OCI-LY7 (cell line): ENCODE measurements around the gene ANAPC16. TPM values are rescaled to one million over a fixed set of nuclear protein-coding genes. Genes with fewer than 3 reads are reported as not detected.
"Not testable (repeated sequence)": the region's sequence is repeated elsewhere in the genome, so short reads cannot be mapped to it uniquely, and the experiment has no call there.

ENCODE experiments used
- BruUV-seq: library from RNA; stranded (reverse); fragments of 400-500 nt; replicated peaks from 2 replicates; lab custom pipeline; 2021; lab: Mats Ljungman, UMichigan
- CTCF ChIA-PET: fragments of 300-600 bp; sonication (Branson Sonifier 250); formaldehyde crosslinking; loops from one replicate; lab custom pipeline; 2022; ENCODE audit warnings: antibody characterized with exemption; ENCODE audit not compliant: unreplicated experiment; lab: Charles Lee
- POLR2A ChIA-PET: fragments of 300-600 bp; sonication (Branson Sonifier 250); formaldehyde crosslinking; loops from one replicate; lab custom pipeline; 2022; ENCODE audit warnings: antibody characterized with exemption; lab: Charles Lee
- DNase-seq: peaks from one replicate; pipeline ENCODE4 v3.0.0-alpha.2; 2015; ENCODE audit warnings: low spot score
- H2AFZ ChIP-seq: fragments of 200-600 bp; sonication (generic), shearing (Covaris generic); 2 replicates; pipeline ENCODE4 v1.6.1; 2014; ENCODE audit warnings: mild to moderate bottlenecking, antibody characterized with exemption, low read length, moderate library complexity
- H3K27ac ChIP-seq: fragments of 200-600 bp; sonication (generic); 2 replicates; pipeline ENCODE4 v1.5.1; 2014; ENCODE audit warnings: mixed run types, low read depth, mild to moderate bottlenecking, moderate library complexity, low read length, inconsistent platforms; ENCODE audit not compliant: poor library complexity, severe bottlenecking
- H3K36me3 ChIP-seq: fragments of 200-600 bp; sonication (generic); 2 replicates; pipeline ENCODE4 v1.6.1; 2014; ENCODE audit warnings: mild to moderate bottlenecking, antibody characterized with exemption, low read length, moderate library complexity, mixed read lengths; ENCODE audit not compliant: insufficient read depth
- H3K4me1 ChIP-seq: fragments of 200-600 bp; sonication (generic); 2 replicates; pipeline ENCODE4 v1.5.1; 2014; ENCODE audit warnings: mild to moderate bottlenecking, low read length; ENCODE audit not compliant: insufficient read depth, poor library complexity, severe bottlenecking
- H3K4me2 ChIP-seq: fragments of 200-600 bp; sonication (generic); 2 replicates; pipeline ENCODE4 v1.6.1; 2014; ENCODE audit warnings: mild to moderate bottlenecking, low read length
- H3K4me3 ChIP-seq: fragments of 200-600 bp; sonication (generic); 2 replicates; pipeline ENCODE4 v1.5.1; 2014; ENCODE audit warnings: mild to moderate bottlenecking, low read depth, low read length; ENCODE audit not compliant: poor library complexity, severe bottlenecking
- H3K79me2 ChIP-seq: fragments of 200-600 bp; sonication (generic); 2 replicates; pipeline ENCODE4 v1.6.1; 2016; ENCODE audit warnings: low read depth, mild to moderate bottlenecking, low read length, moderate library complexity, mixed read lengths; ENCODE audit not compliant: insufficient read depth
- H3K9me2 ChIP-seq: fragments of 200-600 bp; sonication (generic); 2 replicates; pipeline ENCODE4 v1.6.1; 2016; ENCODE audit warnings: mild to moderate bottlenecking, low read length, mixed read lengths; ENCODE audit not compliant: insufficient read depth
- H3K9me3 ChIP-seq: fragments of 200-600 bp; sonication (generic); 2 replicates; pipeline ENCODE4 v1.6.1; 2014; ENCODE audit warnings: mild to moderate bottlenecking, mixed run types, low read length, mixed read lengths
- H4K20me1 ChIP-seq: fragments of 200-600 bp; sonication (generic); 2 replicates; pipeline ENCODE4 v1.6.1; 2014; ENCODE audit warnings: mild to moderate bottlenecking, antibody characterized with exemption, low read length, moderate library complexity, mixed read lengths; ENCODE audit not compliant: insufficient read depth
- CTCF ChIP-seq: fragments of 200-600 bp; sonication (generic); conservative IDR thresholded peaks from 2 replicates; pipeline ENCODE4 v1.5.1; 2014; ENCODE audit warnings: mild to moderate bottlenecking, antibody characterized with exemption, low read length, moderate library complexity, mixed read lengths
- EZH2phosphoT487 ChIP-seq: fragments of 200-600 bp; sonication (generic); IDR thresholded peaks from 2 replicates; pipeline ENCODE4 v1.6.1; 2018; ENCODE audit warnings: low read depth, borderline replicate concordance, mild to moderate bottlenecking, mixed run types, antibody characterized with exemption, low read length, moderate library complexity, mixed read lengths
- intact Hi-C: fragments of 100-400 bp; cut with micrococcal nuclease; formaldehyde crosslinking; loops from one replicate; pipeline ENCODE4 v1.10.0; 2022; ENCODE audit not compliant: unreplicated experiment
- small RNA-seq: library from RNA; depleted of rRNA; stranded (forward); fragments of <200 nt; gene quantifications from one replicate; pipeline ENCODE3, GENCODE V24; 2014
- total RNA-seq, 2 experiments: library from RNA; depleted of rRNA in 1 of 2; stranded (reverse); fragments of >200 nt in 1 of 2; shearing (Covaris generic) in 1 of 2; gene quantifications; 2 replicates each; pipeline ENCODE4 v1.2.3, GENCODE V29; 2014 to 2022

Gene ANAPC16
- total RNA-seq, 2 experiments from 2014 or later: 68.0 to 92.8 TPM

GRCh38 chr10:72278668-72279393 lies 63.0 kb downstream of the ANAPC16 start:
- no peak overlapping the region for H2AFZ ChIP-seq
- ChIA-PET POLR2A (interaction anchor here (0.7 to 1.6 kb wide), 4 partner anchors 18 to 153 kb away, joined by 3 to 9 read pairs (median 5); no protein-coding TSS in a partner anchor), CTCF (interaction anchor here (1.7 kb wide), 1 partner anchor 53 kb away, joined by 6 read pairs; no protein-coding TSS in a partner anchor)
- no peak overlapping the region for H3K27ac ChIP-seq
- H3K4me1 ChIP-seq: peaks cover 24% of the 10 kb centered on the region
- no peaks in the 10 kb centered on the region for H3K9me2 ChIP-seq
- BruUV-seq: no TSS peak
- no peaks in the 10 kb centered on the region for H3K79me2 ChIP-seq
- TF ChIP-seq CTCF (peak; percentile 59), EZH2phosphoT487 (no peak)
- no peak overlapping the region for H3K4me2 ChIP-seq
- no peaks in the 10 kb centered on the region for H3K9me3 ChIP-seq
- intact Hi-C loops: no loop called here
- no peak for DNase-seq
- H3K36me3 ChIP-seq: peaks cover 19% of the 10 kb centered on the region
- no peak overlapping the region for H3K4me3 ChIP-seq
- H4K20me1 ChIP-seq: no peaks in the 10 kb centered on the region

DNA sequence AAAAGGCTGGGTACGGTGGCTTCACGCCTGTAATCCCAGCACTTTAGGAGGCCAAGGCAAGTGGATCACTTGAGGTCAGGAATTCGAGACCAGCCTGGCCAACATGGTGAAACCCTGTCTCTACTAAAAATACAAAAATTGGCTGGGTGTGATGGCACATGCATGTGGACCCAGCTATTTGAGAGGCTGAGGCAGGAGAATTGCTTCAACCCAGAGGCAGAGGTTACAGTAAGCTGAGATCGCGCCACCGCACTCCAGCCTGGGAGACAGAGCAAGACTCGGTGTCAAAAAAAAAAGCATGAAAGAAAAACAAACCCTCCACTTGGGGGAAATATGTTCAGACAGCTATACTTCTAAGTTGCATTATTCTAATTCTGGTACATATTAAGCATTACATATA lies 63.8 kb downstream of the ANAPC16 start:
- intact Hi-C loops: not testable (repeated sequence)

DNA sequence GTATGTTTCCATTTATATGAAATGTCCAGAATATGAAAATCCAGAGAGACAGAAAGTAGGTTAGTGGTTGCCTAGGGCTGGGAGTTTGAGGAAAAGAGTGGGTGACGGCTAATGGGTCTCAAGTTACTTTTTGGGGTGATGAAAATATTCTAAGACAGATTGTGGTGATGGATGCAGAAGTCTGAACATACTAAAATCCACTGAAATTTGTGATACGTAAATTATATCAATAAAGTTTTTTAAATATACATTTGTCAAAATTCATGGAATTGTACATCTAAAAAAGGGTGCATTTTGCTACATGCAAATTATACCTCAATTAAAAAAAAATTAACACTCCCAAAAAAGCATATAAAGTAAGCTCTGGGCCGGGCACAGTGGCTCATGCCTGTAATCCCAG lies 67.3 kb downstream of the ANAPC16 start:
- H3K9me2 ChIP-seq: no peaks in the 10 kb centered on the region
- CTCF ChIA-PET: no interaction called here
- intact Hi-C loops: no loop called here
- no peaks in the 10 kb centered on the region for H4K20me1 ChIP-seq
- H3K79me2 ChIP-seq: no peaks in the 10 kb centered on the region
- no peak overlapping the region for H3K27ac ChIP-seq
- H3K4me3 ChIP-seq: no peak overlapping the region
- H3K9me3 ChIP-seq: no peaks in the 10 kb centered on the region
- BruUV-seq: no TSS peak
- peaks cover 18% of the 10 kb centered on the region for H3K4me1 ChIP-seq
- H2AFZ ChIP-seq: no peak overlapping the region
- H3K4me2 ChIP-seq: no peak overlapping the region
- DNase-seq: no peak
- POLR2A ChIA-PET: interaction anchor here (0.7 to 1.8 kb wide), 7 partner anchors 8 to 49 kb away, joined by 3 to 5 read pairs (median 4); no protein-coding TSS in a partner anchor
- TF ChIP-seq EZH2phosphoT487 (no peak), CTCF (no peak)
- H3K36me3 ChIP-seq: no peaks in the 10 kb centered on the region

More for the DNA sequence above, 63.8 kb downstream of the ANAPC16 start:
- not testable (repeated sequence) for BruUV-seq, H3K9me2 ChIP-seq, H3K4me2 ChIP-seq, H3K4me3 ChIP-seq, H3K9me3 ChIP-seq, H4K20me1 ChIP-seq, H2AFZ ChIP-seq, H3K27ac ChIP-seq, H3K79me2 ChIP-seq, DNase-seq
- Histone ChIP-seq H3K4me1 (peaks cover 17% of the 10 kb centered on the region), H3K36me3 (peaks cover 16% of the 10 kb centered on the region)
- ChIA-PET CTCF (interaction anchor here (1.7 kb wide), 1 partner anchor 52 kb away, joined by 6 read pairs; no protein-coding TSS in a partner anchor), POLR2A (interaction anchor here (0.6 to 1.6 kb wide), 4 partner anchors 19 to 154 kb away, joined by 3 to 9 read pairs (median 4); no protein-coding TSS in a partner anchor)

Small RNAs within 50 kb of the gene (small RNA-seq; reads per million reads assigned to genes)
- gene RF00019 (not detected), gene RF00340 (not detected)

Other genes starting within 250 kb of the ANAPC16 start
- gene SPOCK2, start 127.5 kb upstream of the ANAPC16 start, total RNA-seq (2014; rRNA removed; shearing (Covaris generic)): 0.76 and 2.2 TPM in 2 replicates
- gene SPOCK2, start 127.5 kb upstream of the ANAPC16 start, total RNA-seq (2022): 6.3 and 7.5 TPM in 2 replicates
- gene ASCC1, start 264 bp downstream of the ANAPC16 start, total RNA-seq (2014; rRNA removed; shearing (Covaris generic)): 19.3 and 27.1 TPM in 2 replicates
- gene ASCC1, start 264 bp downstream of the ANAPC16 start, total RNA-seq (2022): 51.5 and 59.9 TPM in 2 replicates
- gene DDIT4, start 57.9 kb downstream of the ANAPC16 start, total RNA-seq (2014; rRNA removed; shearing (Covaris generic)): 102 and 105 TPM in 2 replicates
- gene DDIT4, start 57.9 kb downstream of the ANAPC16 start, total RNA-seq (2022): 32.8 and 91.8 TPM in 2 replicates
- 22.8 and 27.4 TPM in 2 replicates for gene DNAJB12, start 138.9 kb downstream of the ANAPC16 start, total RNA-seq (2014; rRNA removed; shearing (Covaris generic))
- 26.5 and 28.3 TPM in 2 replicates for gene DNAJB12, start 138.9 kb downstream of the ANAPC16 start, total RNA-seq (2022)